ENCODE measurements around the gene PARD3B.

Gene PARD3B

DNA sequence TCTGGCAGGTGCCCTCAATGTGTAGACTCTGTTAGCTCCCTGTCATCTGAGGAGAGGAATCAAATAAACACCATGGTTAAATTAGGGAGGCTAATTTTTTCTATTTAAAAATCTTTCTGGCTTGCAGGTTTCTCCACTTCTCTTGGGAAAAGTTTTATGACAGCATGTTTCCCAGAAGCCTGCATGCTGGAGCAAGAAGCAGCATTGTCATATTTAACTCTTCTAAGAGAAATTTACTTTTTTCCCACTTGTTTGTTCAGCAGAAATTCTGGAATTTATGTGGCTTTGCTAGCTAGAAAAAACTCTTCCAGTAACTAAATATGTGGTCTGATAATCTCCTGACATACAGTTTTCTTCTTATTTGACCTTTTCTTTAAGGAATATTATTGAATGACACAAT lies 230.5 kb downstream of the PARD3B start:
- no peak overlapping the region for H3K27ac ChIP-seq
- ChIA-PET POLR2A (ENCODE audit: low non-redundant PET) (no interaction called here), CTCF (no interaction called here)
- TF ChIP-seq, protein P1, sequence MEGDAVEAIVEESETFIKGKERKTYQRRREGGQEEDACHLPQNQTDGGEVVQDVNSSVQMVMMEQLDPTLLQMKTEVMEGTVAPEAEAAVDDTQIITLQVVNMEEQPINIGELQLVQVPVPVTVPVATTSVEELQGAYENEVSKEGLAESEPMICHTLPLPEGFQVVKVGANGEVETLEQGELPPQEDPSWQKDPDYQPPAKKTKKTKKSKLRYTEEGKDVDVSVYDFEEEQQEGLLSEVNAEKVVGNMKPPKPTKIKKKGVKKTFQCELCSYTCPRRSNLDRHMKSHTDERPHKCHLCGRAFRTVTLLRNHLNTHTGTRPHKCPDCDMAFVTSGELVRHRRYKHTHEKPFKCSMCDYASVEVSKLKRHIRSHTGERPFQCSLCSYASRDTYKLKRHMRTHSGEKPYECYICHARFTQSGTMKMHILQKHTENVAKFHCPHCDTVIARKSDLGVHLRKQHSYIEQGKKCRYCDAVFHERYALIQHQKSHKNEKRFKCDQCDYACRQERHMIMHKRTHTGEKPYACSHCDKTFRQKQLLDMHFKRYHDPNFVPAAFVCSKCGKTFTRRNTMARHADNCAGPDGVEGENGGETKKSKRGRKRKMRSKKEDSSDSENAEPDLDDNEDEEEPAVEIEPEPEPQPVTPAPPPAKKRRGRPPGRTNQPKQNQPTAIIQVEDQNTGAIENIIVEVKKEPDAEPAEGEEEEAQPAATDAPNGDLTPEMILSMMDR (conservative IDR thresholded peaks at IDR 0.05; ENCODE audit: low read depth): no peak
- no peak for DNase-seq (ENCODE audit: low spot score)

GRCh38 chr2:204776781-204777559 lies 231.7 kb downstream of the PARD3B start:
- H3K27ac ChIP-seq: no peak overlapping the region
- DNase-seq (ENCODE audit: low spot score): no peak
- POLR2A ChIA-PET (ENCODE audit: low non-redundant PET): no interaction called here
- TF ChIP-seq, protein P1 (conservative IDR thresholded peaks at IDR 0.05; ENCODE audit: low read depth): no peak
- CTCF ChIA-PET: no interaction called here

DNA sequence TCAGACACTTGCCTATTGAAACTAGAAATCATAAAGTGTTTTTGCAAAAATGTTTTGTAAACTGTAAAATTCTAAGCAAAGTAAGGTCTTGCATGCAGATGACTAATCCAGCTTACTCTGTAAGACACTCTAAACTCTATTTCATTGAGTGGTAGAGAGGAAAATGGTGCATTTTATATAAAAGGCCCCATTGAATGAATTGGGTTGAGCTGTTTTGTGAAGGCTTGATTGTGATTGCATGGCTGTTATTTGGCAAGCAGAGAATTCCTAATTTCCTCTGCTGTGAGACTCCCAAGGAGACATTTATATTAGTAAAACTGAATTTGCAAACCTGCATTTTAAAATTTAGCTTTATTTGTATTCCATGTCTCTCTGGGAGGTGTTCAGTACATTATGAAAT lies 234.5 kb downstream of the PARD3B start:
- H3K27ac ChIP-seq: no peak overlapping the region
- TF ChIP-seq, protein P1 (conservative IDR thresholded peaks at IDR 0.05; ENCODE audit: low read depth): no peak
- ChIA-PET POLR2A (ENCODE audit: low non-redundant PET) (no interaction called here), CTCF (no interaction called here)
- no peak for DNase-seq (ENCODE audit: low spot score)

DNA sequence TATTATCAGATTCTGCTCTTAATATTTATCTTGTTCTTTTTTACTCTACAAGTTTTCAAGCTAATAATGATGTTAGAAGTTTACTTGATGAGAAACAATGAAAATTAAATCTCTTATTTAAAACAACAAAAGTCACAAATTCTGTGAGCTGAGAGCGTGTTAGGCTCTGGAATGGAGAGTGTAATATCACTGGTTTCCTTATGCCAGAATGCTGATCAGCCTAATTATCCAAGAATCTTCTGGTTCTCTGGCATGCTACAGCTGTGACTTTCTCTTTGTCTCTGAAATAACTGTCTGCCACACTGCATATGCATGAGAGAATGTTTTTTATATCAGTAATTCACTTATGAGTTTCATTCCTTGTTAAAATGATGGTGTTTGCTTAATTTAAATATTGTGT lies 236.7 kb downstream of the PARD3B start:
- no peak for DNase-seq (ENCODE audit: low spot score)
- POLR2A ChIA-PET (ENCODE audit: low non-redundant PET): no interaction called here
- TF ChIP-seq, protein P1 (conservative IDR thresholded peaks at IDR 0.05; ENCODE audit: low read depth): no peak
- H3K27ac ChIP-seq: no peak overlapping the region
- CTCF ChIA-PET: no interaction called here

GRCh38 chr2:204790076-204790475 lies 244.8 kb downstream of the PARD3B start:
- ChIA-PET POLR2A (ENCODE audit: low non-redundant PET) (no interaction called here), CTCF (interaction anchor here (0.9 kb wide), 1 partner anchor 850 kb away, joined by 3 read pairs; no protein-coding TSS in a partner anchor)
- DNase-seq (ENCODE audit: low spot score): no peak
- TF ChIP-seq, protein P1 (conservative IDR thresholded peaks at IDR 0.05; ENCODE audit: low read depth): no peak
- H3K27ac ChIP-seq: no peak overlapping the region

GRCh38 chr2:204791230-204791629 lies 246.0 kb downstream of the PARD3B start:
- H3K27ac ChIP-seq: no peak overlapping the region
- no peak for DNase-seq (ENCODE audit: low spot score)
- ChIA-PET POLR2A (ENCODE audit: low non-redundant PET) (no interaction called here), CTCF (no interaction called here)
- TF ChIP-seq, protein P1 (conservative IDR thresholded peaks at IDR 0.05; ENCODE audit: low read depth): no peak

Measured in RWPE1 (cell line).